Heart left ventricle (tissue), 16 donors: ENCODE data around the gene C17orf67. TPM values are rescaled to one million over a fixed set of nuclear protein-coding genes. Genes with fewer than 3 reads are reported as not detected.
A peak's percentile ranks its signal among the peaks of the same experiment; 100 is the strongest.

ENCODE experiments used
- ATAC-seq, 4 donors: fragments of 200-7000 bp; cut with Tn5 transposase; one replicate each; pipeline ENCODE4 v1.9.1; 2020 to 2022; ENCODE audit warnings: moderate library complexity in 4 of 4, mild to moderate bottlenecking in 3 of 4, moderate number of reproducible peaks in 1 of 4
- DNase-seq, 5 donors: peaks; one replicate each; pipeline ENCODE4 v3.0.0-alpha.2; 2020
- H3K27ac ChIP-seq, 12 donors: fragments of 200-600 bp; sonication (generic) in 4 of 12; one replicate each; pipeline versions ENCODE4 v1.5.0 to v1.8.0; 2016 to 2022; ENCODE audit warnings: mild to moderate bottlenecking in 2 of 12
- H3K27me3 ChIP-seq, 9 donors: fragments of 200-600 bp; sonication (generic) in 2 of 9; one replicate each; pipeline versions ENCODE4 v1.5.1 to v1.8.0; 2016 to 2022; ENCODE audit warnings: mild to moderate bottlenecking in 3 of 9
- H3K36me3 ChIP-seq, 9 donors: fragments of 200-600 bp; sonication (generic) in 2 of 9; one replicate each; pipeline versions ENCODE4 v1.5.0 to v1.8.0; 2018 to 2022; ENCODE audit warnings: mild to moderate bottlenecking in 2 of 9
- H3K4me1 ChIP-seq, 12 donors: fragments of 200-600 bp; sonication (generic) in 4 of 12; one replicate each; pipeline versions ENCODE4 v1.5.0 to v1.8.0; 2016 to 2022; ENCODE audit warnings: mild to moderate bottlenecking in 3 of 12
- H3K4me3 ChIP-seq, 12 donors: fragments of 200-600 bp; sonication (generic) in 4 of 12; one replicate each; pipeline versions ENCODE4 v1.5.0 to v1.8.0; 2017 to 2022; ENCODE audit warnings: mild to moderate bottlenecking in 9 of 12, moderate library complexity in 4 of 12
- H3K9me3 ChIP-seq, 12 donors: fragments of 200-600 bp; sonication (generic) in 4 of 12; one replicate each; pipeline versions ENCODE4 v1.5.0 to v1.8.0; 2016 to 2022; ENCODE audit warnings: mild to moderate bottlenecking in 1 of 12
- CTCF ChIP-seq, 12 donors: fragments of 200-600 bp; sonication (generic) in 4 of 12; IDR thresholded peaks; one replicate each; pipeline versions ENCODE4 v1.5.0 to v1.8.0; 2018 to 2022; ENCODE audit warnings: antibody characterized with exemption in 12 of 12, mild to moderate bottlenecking in 5 of 12
- POLR2A ChIP-seq, 2 donors: fragments of 450-650 bp; IDR thresholded peaks; one replicate each; pipeline ENCODE4 v1.6.1; 2017; ENCODE audit warnings: antibody characterized with exemption in 2 of 2, mild to moderate bottlenecking in 2 of 2, moderate library complexity in 2 of 2
- WGBS, 4 donors: extraction: QIAGEN DNeasy Blood & Tissue Kit in 2 of 4; methylation state at CpG; one replicate each; pipeline versions ENCODE4 v1.1.5 to v1.1.7; 2013 to 2018; 5-methylcytosine and 5-hydroxymethylcytosine counted together
- intact Hi-C, 10 donors: fragments of 100-400 bp; cut with DNase I; formaldehyde crosslinking; loops; one replicate each; pipeline versions ENCODE4 v1.11.1 to v1.14.2; 2022
- polyA plus RNA-seq, 2 donors: library from polyadenylated mRNA; stranded (reverse); fragments of 200-250 nt; gene quantifications; one replicate each; pipeline ENCODE4 v1.2.3, GENCODE V29; 2013
- total RNA-seq, 9 donors: library from RNA; depleted of rRNA in 2 of 9; stranded (reverse); fragments of >200 nt in 2 of 9; fragmentation: NEBNext Ultra II Directional in 3 of 9; extraction: Animal tissue kit (Norgen Biotek cat#: 25700) in 3 of 9; gene quantifications; one replicate each; pipeline versions ENCODE4 v1.1.0 to v1.2.4, GENCODE V29; 2016 to 2023
- donor health status: ischemic (EF 13 %, LVEDD 7.1; RV severe dilation, severe dysfunction).
- donor health status: healthy with polysubstance abuse.
- donor health status: DM: no; HTN: yes; CAD: no.
- donor health status: DM: no; HTN: no; CAD: no.
- donor health status: ischemic (EF 25% LVEDD 6.9; RV normal size, moderate dysfunction).
- donor health status: ischemic (EF 25% LVEDD 5.7; RV mildly dilated, moderate dysfunction).
- donor health status: healthy.
- donor health status: DM: yes; HTN: yes; CAD: no.
- donor health status: ischemic (EF 35%, LVEDD 5.7; RV mildly dilated, moderate dysfunction).
- donor health status: nonischemic (EF 11% LVEDD 7.7; RV severe dilation, severe dysfunction).
- donor health status: DM: yes; HTN: yes; CAD: no.
- donor health status: PGD.
- donor health status: ischemic (EF 29% LVEDD 5.4; RV normal size, mild dysfunction).
- donor health status: nonischemic (EF 23%, LVEDD 6.1; RV moderate dilation, normal function).

Gene C17orf67
- total and polyA plus RNA-seq, 11 donors: 0.14 to 1.1 (median 0.45) TPM

- no peak for ATAC-seq
- H3K4me3 ChIP-seq: no peak overlapping the region
- H3K27ac ChIP-seq: peak overlapping the region in 8 of 12 donors; percentile 2 to 53 (median 18)
- DNase-seq: no peak
- peaks cover 0 to 4% (median 0%) of the 10 kb centered on the region in 9 donors for H3K36me3 ChIP-seq
- TF ChIP-seq CTCF (IDR thresholded peaks at IDR 0.05): no peak
- no peak for TF ChIP-seq POLR2A (IDR thresholded peaks at IDR 0.05)
- no peaks in the 10 kb centered on the region for H3K27me3 ChIP-seq
- H3K4me1 ChIP-seq: peaks cover 0 to 25% (median 7%) of the 10 kb centered on the region in 12 donors
- no peaks in the 10 kb centered on the region for H3K9me3 ChIP-seq
- intact Hi-C loops: loop anchor here in 2 of 10 donors (2.0 to 5.0 kb wide), 2 partner anchors 115 kb away; no protein-coding TSS in a partner anchor
- 82 to 95% (median 84%) methylated on average over 3 of the region's 3 CpGs for WGBS, 4 donors
Measured at GRCh38 chr17:56821847-56822534, 11.7 kb downstream of the C17orf67 start.

GRCh38 chr17:56820207-56820606 is 13.5 kb downstream of the C17orf67 start:
- Histone ChIP-seq H3K9me3 (no peaks in the 10 kb centered on the region), H3K27ac (no peak overlapping the region), H3K4me1 (peaks cover 0 to 25% (median 7%) of the 10 kb centered on the region in 12 donors), H3K36me3 (peaks cover 0 to 4% (median 0%) of the 10 kb centered on the region in 9 donors), H3K4me3 (no peak overlapping the region), H3K27me3 (no peaks in the 10 kb centered on the region)
- intact Hi-C loops: loop anchor here in 2 of 10 donors (2.0 to 5.0 kb wide), 2 partner anchors 117 kb away; no protein-coding TSS in a partner anchor
- no peak for ATAC-seq
- TF ChIP-seq POLR2A (IDR thresholded peaks at IDR 0.05): no peak
- TF ChIP-seq CTCF (IDR thresholded peaks at IDR 0.05): no peak
- 81 to 84% (median 82%) methylated on average over 10 of the region's 10 CpGs for WGBS, 4 donors
- DNase-seq: no peak

- Histone ChIP-seq H3K4me1 (peaks cover 0 to 25% (median 7%) of the 10 kb centered on the region in 12 donors), H3K9me3 (no peaks in the 10 kb centered on the region), H3K4me3 (no peak overlapping the region), H3K27me3 (no peaks in the 10 kb centered on the region), H3K27ac (no peak overlapping the region), H3K36me3 (peaks cover 0 to 4% (median 0%) of the 10 kb centered on the region in 9 donors)
- no peak for TF ChIP-seq POLR2A (IDR thresholded peaks at IDR 0.05)
- peak; percentile 81 to 93 (median 86) for TF ChIP-seq CTCF (IDR thresholded peaks at IDR 0.05)
- peak in 4 of 5 donors; percentile 34 to 60 (median 48) for DNase-seq
- intact Hi-C loops: loop anchor here (1.0 to 5.0 kb wide), 5 partner anchors 117 to 121 kb away; no protein-coding TSS in a partner anchor
- ATAC-seq: peak; percentile 49 to 85 (median 74)
- 18 to 25% (median 20%) methylated on average over 14 of the region's 14 CpGs for WGBS, 4 donors
Measured at GRCh38 chr17:56819431-56820145, 14.1 kb downstream of the C17orf67 start.

GRCh38 chr17:56819030-56819429 is 14.7 kb downstream of the C17orf67 start:
- Histone ChIP-seq H3K9me3 (no peaks in the 10 kb centered on the region), H3K27me3 (no peaks in the 10 kb centered on the region), H3K4me1 (peaks cover 0 to 25% (median 7%) of the 10 kb centered on the region in 12 donors), H3K4me3 (no peak overlapping the region), H3K36me3 (peaks cover 0 to 4% (median 0%) of the 10 kb centered on the region in 9 donors), H3K27ac (no peak overlapping the region)
- TF ChIP-seq POLR2A (IDR thresholded peaks at IDR 0.05): no peak
- no peak for TF ChIP-seq CTCF (IDR thresholded peaks at IDR 0.05)
- ATAC-seq (no peak), DNase-seq (no peak)
- intact Hi-C loops: loop anchor here in 8 of 10 donors (1.0 to 2.0 kb wide), 3 partner anchors 120 to 122 kb away; no protein-coding TSS in a partner anchor
- WGBS, 4 donors: 91 to 95% (median 93%) methylated on average over 2 of the region's 2 CpGs
